Suprapubic skin (tissue), 3 donors: ENCODE results near the gene HLCS.

Experiments used
- CTCF ChIP-seq, 2 donors: fragments of 200-600 bp in 1 of 2; fragments of 450-650 bp in 1 of 2; sonication (generic) in 1 of 2; IDR thresholded peaks; one replicate each; pipeline ENCODE4 v1.5.1; 2016 to 2019; ENCODE audit warnings: antibody characterized with exemption in 2 of 2, mild to moderate bottlenecking in 1 of 2, moderate library complexity in 1 of 2
- POLR2A ChIP-seq, 2 donors: fragments of 450-650 bp; IDR thresholded peaks; one replicate each; pipeline ENCODE4 v1.6.1; 2017; ENCODE audit warnings: antibody characterized with exemption in 2 of 2, mild to moderate bottlenecking in 2 of 2, moderate library complexity in 2 of 2

GRCh38 chr21:36966821-36967768 is 626 bp upstream of the HLCS start:
- TF ChIP-seq CTCF (IDR thresholded peaks at IDR 0.05) (no peak), POLR2A (IDR thresholded peaks at IDR 0.05) (no peak)
